GM13976 (cell line): ENCODE data around the gene MAML1.

Source experiments
- DNase-seq: peaks from one replicate; pipeline ENCODE4 v3.0.0; 2012; ENCODE audit warnings: low spot score
- in situ Hi-C: fragments of 300-500 bp; cut with MboI; formaldehyde crosslinking; loops from one replicate; pipeline ENCODE4 v1.12.0; 2022; ENCODE audit warnings: low sequenced_read_pairs, mixed read lengths, inconsistent platforms; ENCODE audit not compliant: unreplicated experiment
- TF ChIP-seq, protein P1 (sequence below): IDR thresholded peaks from 2 replicates; pipeline ENCODE4 v1.5.1; 2012; ENCODE audit warnings: borderline replicate concordance, mild to moderate bottlenecking; ENCODE audit not compliant: insufficient read depth; ENCODE audit errors: extremely low read depth, missing control alignments, control extremely low read depth

MAML1 gene

DNA sequence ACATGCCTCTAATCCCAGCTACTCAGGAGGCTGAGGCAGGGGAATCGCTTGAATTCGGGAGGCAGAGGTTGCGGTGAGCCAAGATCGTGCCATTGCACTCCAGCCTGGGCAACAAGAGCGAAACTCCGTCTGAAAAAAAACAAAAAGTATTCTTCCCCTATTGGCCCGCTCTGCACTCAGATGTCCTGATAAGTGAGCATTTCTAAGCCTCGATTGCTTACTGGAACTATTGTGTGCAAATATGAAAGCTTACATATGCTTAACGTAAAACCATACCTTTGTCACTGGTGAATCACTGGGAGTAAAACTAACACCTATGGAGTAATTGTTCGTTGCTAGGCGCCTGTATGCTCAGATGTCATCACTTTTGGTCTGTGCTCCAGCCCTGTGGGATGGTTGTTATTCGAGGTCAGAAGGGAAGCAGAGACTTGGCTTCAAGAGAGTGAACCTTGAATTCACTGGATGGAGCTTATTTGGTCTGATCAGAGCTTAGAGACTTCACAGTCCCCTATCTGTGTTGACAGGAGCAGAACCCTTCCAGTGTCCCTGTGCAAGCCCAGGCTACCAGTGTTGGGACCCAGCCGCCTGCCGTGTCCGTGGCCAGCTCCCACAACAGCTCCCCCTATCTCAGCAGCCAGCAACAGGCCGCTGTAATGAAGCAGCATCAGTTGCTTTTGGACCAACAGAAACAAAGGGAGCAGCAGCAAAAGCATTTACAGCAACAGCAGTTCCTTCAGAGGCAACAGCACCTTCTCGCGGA lies 35.9 kb downstream of the MAML1 start:
- in situ Hi-C loops, result no loop called here
- TF ChIP-seq, protein P1, sequence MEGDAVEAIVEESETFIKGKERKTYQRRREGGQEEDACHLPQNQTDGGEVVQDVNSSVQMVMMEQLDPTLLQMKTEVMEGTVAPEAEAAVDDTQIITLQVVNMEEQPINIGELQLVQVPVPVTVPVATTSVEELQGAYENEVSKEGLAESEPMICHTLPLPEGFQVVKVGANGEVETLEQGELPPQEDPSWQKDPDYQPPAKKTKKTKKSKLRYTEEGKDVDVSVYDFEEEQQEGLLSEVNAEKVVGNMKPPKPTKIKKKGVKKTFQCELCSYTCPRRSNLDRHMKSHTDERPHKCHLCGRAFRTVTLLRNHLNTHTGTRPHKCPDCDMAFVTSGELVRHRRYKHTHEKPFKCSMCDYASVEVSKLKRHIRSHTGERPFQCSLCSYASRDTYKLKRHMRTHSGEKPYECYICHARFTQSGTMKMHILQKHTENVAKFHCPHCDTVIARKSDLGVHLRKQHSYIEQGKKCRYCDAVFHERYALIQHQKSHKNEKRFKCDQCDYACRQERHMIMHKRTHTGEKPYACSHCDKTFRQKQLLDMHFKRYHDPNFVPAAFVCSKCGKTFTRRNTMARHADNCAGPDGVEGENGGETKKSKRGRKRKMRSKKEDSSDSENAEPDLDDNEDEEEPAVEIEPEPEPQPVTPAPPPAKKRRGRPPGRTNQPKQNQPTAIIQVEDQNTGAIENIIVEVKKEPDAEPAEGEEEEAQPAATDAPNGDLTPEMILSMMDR, result no peak
- DNase-seq, result no peak

DNA sequence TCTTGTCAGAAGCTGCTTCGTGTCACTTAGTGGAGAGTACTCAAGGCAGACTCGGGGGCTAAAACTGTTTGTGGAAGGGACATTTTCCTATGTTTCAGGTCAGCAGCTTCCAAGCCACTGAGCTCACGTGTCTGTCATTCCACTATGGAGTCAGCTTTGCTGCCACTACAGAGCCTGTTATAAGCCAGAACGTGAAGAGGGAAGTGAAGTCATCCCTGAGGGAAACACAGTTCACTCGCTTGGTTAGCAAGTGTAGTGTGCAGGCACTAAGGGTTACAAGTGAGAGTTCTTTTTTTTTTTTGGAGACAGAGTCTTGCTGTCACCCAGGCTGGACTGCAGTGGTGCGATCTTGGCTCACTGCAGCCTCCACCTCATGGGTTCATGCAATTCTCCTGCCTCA lies 36.6 kb downstream of the MAML1 start:
- TF ChIP-seq, protein P1, result no peak
- in situ Hi-C loops, result no loop called here
- no peak for DNase-seq

DNA sequence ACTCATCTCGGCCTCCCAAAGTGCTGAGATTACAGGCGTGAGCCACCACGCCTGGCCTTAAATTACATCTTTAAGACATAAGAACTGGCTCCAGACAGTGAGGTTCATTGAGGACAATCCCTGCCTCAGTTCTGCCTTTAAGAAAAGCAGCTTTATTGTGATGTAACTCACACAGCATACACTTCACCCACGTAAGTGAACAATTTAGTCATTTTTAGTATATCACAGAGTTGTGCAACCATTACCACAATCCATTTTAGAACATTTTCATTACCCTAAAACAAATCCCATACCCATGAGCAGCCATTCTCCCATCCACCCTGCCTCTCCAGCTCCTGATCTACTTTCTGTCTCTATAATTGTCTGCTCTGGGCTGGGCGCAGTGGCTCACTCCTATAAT lies 37.2 kb downstream of the MAML1 start:
- no peak for DNase-seq
- TF ChIP-seq, protein P1, result no peak
- in situ Hi-C loops, result no loop called here

DNA sequence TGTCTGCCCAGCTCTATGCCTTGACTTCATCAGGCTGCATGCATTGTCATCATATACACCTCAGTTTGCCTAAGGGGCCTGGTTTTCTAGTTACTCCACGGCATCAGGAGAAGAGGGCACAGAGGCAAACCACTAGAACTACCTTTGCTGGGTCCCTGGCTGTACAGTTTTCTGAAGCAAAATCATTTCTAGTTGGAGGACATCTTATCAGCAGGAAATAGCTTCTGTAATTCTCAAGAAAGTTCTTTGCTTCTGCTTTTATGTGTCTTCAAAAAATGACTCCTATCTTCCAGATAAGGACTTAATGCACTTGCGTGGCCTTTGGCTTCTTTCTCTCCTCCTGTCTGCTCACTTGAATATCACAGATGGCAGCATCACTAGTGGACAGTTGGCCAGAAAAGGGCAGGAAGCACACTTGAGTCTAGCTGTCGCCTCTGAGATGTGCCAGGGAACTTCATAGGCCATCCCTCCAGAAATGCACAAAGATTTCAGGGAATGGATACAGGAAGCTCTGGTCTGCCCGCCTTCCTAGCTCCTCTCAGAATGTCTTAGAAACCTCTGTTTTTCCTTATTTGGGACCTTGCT lies 38.8 kb downstream of the MAML1 start:
- DNase-seq, result no peak
- in situ Hi-C loops, result no loop called here
- TF ChIP-seq, protein P1, result no peak

DNA sequence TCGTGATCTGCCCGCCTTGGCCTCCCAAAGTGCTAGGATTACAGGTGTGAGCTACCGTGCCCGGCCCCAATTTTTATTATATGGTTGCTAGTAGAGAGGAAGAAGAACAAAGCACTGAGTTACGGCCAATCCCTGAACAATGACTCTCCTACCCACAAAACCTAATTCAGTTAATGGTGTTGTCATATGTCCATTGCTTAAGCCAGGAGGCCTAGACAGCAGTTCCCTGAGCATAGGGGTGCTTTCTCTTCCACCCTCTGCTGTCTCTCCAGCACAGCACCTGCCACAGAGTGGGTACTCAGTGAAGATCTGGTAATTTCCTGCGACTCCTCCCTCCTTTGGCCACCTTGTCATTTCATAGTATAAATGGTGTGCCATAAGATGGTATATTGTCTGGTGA lies 39.7 kb downstream of the MAML1 start:
- TF ChIP-seq, protein P1, result no peak
- in situ Hi-C loops, result no loop called here
- DNase-seq, result no peak

DNA sequence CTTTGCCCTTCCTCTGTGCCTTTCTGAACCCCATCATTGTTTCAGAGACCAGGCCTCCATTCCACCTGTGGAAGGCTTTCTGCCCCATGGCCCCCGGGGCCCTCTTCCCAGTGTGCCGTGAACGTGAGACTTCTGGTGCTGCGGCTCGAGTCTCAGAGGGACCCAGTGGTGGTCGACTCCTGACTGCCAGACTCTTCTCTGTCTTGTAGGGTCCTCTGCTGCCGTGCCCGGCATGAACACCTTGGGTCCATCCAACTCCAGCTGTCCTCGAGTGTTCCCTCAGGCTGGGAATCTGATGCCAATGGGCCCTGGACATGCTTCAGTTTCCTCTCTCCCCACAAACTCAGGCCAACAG lies 41.0 kb downstream of the MAML1 start:
- in situ Hi-C loops, result no loop called here
- DNase-seq, result no peak
- TF ChIP-seq, protein P1, result no peak

DNA sequence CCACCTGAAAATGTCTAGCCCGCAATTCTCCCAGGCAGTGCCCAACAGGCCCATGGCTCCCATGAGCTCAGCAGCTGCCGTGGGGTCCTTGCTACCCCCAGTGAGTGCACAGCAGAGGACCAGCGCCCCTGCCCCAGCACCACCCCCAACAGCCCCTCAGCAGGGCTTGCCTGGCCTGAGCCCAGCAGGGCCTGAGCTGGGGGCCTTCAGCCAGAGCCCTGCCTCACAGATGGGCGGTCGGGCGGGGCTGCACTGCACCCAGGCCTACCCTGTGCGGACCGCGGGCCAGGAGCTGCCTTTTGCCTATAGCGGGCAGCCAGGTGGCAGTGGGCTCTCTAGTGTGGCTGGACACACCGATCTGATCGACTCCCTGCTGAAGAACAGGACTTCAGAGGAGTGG lies 41.8 kb downstream of the MAML1 start:
- TF ChIP-seq, protein P1, result no peak
- in situ Hi-C loops, result no loop called here
- no peak for DNase-seq
